ENCODE data around the gene SRSF1.

DNA sequence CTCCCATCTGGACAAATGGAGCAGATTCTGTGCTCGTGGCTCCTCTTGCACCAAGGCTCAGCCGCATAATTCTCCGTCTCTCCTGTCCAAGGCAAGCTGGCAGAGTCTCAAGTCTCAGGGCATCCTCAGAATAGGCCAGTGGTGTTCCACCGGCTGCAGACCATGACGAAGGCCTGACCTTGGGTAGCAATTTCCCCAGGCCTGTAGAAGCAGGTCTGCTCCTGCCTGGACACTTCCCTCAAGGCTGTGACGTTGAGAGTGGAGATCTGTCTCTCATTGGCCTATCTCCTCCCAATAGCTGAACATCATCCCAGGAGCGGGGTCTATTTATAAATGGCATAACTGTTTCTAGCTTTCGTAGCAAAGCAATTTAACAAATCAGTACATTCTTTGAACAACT lies 33.3 kb upstream of the SRSF1 start:
- TF ChIP-seq, protein P1, sequence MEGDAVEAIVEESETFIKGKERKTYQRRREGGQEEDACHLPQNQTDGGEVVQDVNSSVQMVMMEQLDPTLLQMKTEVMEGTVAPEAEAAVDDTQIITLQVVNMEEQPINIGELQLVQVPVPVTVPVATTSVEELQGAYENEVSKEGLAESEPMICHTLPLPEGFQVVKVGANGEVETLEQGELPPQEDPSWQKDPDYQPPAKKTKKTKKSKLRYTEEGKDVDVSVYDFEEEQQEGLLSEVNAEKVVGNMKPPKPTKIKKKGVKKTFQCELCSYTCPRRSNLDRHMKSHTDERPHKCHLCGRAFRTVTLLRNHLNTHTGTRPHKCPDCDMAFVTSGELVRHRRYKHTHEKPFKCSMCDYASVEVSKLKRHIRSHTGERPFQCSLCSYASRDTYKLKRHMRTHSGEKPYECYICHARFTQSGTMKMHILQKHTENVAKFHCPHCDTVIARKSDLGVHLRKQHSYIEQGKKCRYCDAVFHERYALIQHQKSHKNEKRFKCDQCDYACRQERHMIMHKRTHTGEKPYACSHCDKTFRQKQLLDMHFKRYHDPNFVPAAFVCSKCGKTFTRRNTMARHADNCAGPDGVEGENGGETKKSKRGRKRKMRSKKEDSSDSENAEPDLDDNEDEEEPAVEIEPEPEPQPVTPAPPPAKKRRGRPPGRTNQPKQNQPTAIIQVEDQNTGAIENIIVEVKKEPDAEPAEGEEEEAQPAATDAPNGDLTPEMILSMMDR (IDR thresholded peaks at IDR 0.05): no peak
- TF ChIP-seq POLR2A (IDR thresholded peaks at IDR 0.05) (no peak), EP300 (IDR thresholded peaks at IDR 0.05) (no peak), POLR2AphosphoS5 (IDR thresholded peaks at IDR 0.05) (no peak)

Measured in sigmoid colon (tissue), 4 donors.